Esophagus squamous epithelium (tissue), 4 donors: ENCODE results near the gene HPCAL4.
A peak's percentile ranks its signal among the peaks of the same experiment; 100 is the strongest.

Source experiments
- CTCF ChIP-seq, 6 experiments: fragments of 450-650 bp in 4 of 6; fragments of 200-600 bp in 2 of 6; sonication (generic) in 2 of 6; IDR thresholded peaks; one replicate each; pipeline ENCODE4 v1.5.1; 2016 to 2019; ENCODE audit warnings: antibody characterized with exemption in 6 of 6, mild to moderate bottlenecking in 4 of 6, moderate library complexity in 4 of 6
- POLR2A ChIP-seq, 4 donors: fragments of 450-650 bp; IDR thresholded peaks; one replicate each; pipeline ENCODE4 v1.6.1; 2017; ENCODE audit warnings: antibody characterized with exemption in 4 of 4, mild to moderate bottlenecking in 4 of 4, moderate library complexity in 3 of 4

- TF ChIP-seq CTCF (IDR thresholded peaks at IDR 0.05) (peak in 5 of 6 experiments; percentile 56 to 77 (median 73)), POLR2A (IDR thresholded peaks at IDR 0.05) (no peak)
Measured at GRCh38 chr1:39720094-39720999, 29.1 kb upstream of the HPCAL4 start.
